NCI-H1417 (cell line): Measurements from ENCODE around the gene GNPTG.

Source experiments
- DNase-seq, 3 experiments: peaks; one replicate each; lab custom pipeline; 2025; lab: John Stamatoyannopoulos, UW

GNPTG gene

GRCh38 chr16:1351582-1352362 lies at the start of gene GNPTG, which contains the start of gene TSR3:
GNPTG (plus strand) TSS chr16:1351931; CDS start chr16:1351966, 35 bp downstream.
TSR3 (minus strand) TSS chr16:1351878; CDS start chr16:1351804, 74 bp downstream.
- peak; percentile 86 to 96 (median 86) for DNase-seq

- no peak for DNase-seq
Measured at GRCh38 chr16:1305823-1306222, 45.9 kb upstream of the GNPTG start.

GRCh38 chr16:1306334-1306733 lies 45.4 kb upstream of the GNPTG start:
- DNase-seq: no peak

GRCh38 chr16:1308036-1308976 lies 43.4 kb upstream of the GNPTG start:
- DNase-seq: peak in 2 of 3 experiments; percentile 24 to 71

- DNase-seq: peak; percentile 99 to 100 (median 99)
Measured at GRCh38 chr16:1308977-1309885, 42.5 kb upstream of the GNPTG start, which contains the start of gene UBE2I. UBE2I (plus strand) TSS chr16:1309636; CDS start chr16:1314031, 4,395 bp downstream.

- peak in 2 of 3 experiments; percentile 31 to 51 for DNase-seq
Measured at GRCh38 chr16:1309888-1310831, 41.6 kb upstream of the GNPTG start.

- DNase-seq: peak in 1 of 3 experiments; percentile 29
Measured at GRCh38 chr16:1310832-1311200, 40.9 kb upstream of the GNPTG start.

GRCh38 chr16:1311212-1311737 lies 40.5 kb upstream of the GNPTG start:
- no peak for DNase-seq

GRCh38 chr16:1311738-1312466 lies 39.8 kb upstream of the GNPTG start:
- no peak for DNase-seq

GRCh38 chr16:1312467-1312816 lies 39.3 kb upstream of the GNPTG start:
- DNase-seq: no peak

GRCh38 chr16:1312903-1313302 lies 38.8 kb upstream of the GNPTG start:
- no peak for DNase-seq

- DNase-seq: no peak
Measured at GRCh38 chr16:1313721-1314369, 37.9 kb upstream of the GNPTG start.

GRCh38 chr16:1314399-1315068 lies 37.2 kb upstream of the GNPTG start:
- DNase-seq: no peak

GRCh38 chr16:1315081-1316032 lies 36.4 kb upstream of the GNPTG start:
- no peak for DNase-seq

- DNase-seq: no peak
Measured at GRCh38 chr16:1316033-1316405, 35.7 kb upstream of the GNPTG start.

GRCh38 chr16:1317479-1318267 lies 34.1 kb upstream of the GNPTG start:
- no peak for DNase-seq

- DNase-seq: no peak
Measured at GRCh38 chr16:1318268-1318545, 33.5 kb upstream of the GNPTG start.
